Measurements from ENCODE around the gene POLD2.

DNA sequence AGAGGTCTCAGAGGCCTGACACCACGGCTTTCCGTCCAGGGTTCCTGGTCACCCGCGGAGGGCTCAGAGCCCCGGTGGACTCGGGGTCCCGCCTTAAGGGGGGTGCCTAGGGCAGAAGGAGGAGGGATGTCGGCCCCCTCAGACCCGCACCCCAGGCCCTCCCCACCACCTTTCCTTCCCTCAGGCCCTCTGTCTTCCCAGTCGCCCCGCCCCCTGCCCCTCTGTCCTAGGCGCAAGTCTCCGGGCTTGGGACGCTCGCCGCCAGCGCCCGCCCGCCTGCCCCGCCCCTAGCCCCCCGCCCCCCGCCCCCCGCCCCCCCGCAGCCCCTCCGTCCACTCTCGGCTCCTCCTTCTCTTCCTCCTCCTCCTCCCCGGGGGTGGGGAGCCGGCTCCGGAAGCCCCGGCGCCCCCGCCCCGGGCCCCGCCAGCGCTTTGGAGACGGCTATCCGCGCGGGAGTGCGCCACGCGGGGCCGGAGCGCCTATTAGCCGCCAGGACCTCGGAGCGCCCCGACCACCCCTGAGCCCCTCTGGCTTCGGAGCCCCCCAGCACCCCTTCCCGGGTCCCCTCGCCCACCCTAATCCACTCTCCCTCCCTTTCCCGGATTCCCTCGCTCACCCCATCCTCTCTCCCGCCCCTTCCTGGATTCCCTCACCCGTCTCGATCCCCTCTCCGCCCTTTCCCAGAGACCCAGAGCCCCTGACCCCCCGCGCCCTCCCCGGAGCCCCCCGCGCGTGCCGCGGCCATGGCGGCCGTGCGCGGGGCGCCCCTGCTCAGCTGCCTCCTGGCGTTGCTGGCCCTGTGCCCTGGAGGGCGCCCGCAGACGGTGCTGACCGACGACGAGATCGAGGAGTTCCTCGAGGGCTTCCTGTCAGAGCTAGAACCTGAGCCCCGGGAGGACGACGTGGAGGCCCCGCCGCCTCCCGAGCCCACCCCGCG is 19.2 kb downstream of the POLD2 start, which contains the start of gene AEBP1:
- TF ChIP-seq, protein P1, sequence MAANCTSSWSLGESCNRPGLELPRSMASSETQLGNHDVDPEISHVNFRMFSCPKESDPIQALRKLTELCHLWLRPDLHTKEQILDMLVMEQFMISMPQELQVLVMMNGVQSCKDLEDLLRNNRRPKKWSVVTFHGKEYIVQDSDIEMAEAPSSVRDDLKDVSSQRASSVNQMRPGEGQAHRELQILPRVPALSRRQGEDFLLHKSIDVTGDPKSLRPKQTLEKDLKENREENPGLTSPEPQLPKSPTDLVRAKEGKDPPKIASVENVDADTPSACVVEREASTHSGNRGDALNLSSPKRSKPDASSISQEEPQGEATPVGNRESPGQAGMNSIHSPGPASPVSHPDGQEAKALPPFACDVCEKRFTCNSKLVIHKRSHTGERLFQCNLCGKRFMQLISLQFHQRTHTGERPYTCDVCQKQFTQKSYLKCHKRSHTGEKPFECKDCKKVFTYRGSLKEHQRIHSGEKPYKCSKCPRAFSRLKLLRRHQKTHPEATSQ (CRISPR knock-in tag; IDR thresholded peaks at IDR 0.05; ENCODE audit: borderline replicate concordance) = no peak
- TF ChIP-seq RXRA (CRISPR knock-in tag; IDR thresholded peaks at IDR 0.05) (no peak), SRSF4 (IDR thresholded peaks at IDR 0.05; ENCODE audit: low read depth, low read length, poor library complexity, severe bottlenecking) (no peak), ELF1 (CRISPR knock-in tag; IDR thresholded peaks at IDR 0.05) (no peak)
